Immature natural killer cell (primary cell): ENCODE results near the gene MACF1. TPM values are rescaled to one million over a fixed set of nuclear protein-coding genes. Genes with fewer than 3 reads are reported as not detected.
"Not testable (repeated sequence)": the region's sequence is repeated elsewhere in the genome, so short reads cannot be mapped to it uniquely, and the experiment has no call there.

Experiments used
- DNase-seq, 3 donors: peaks; one replicate each; pipeline ENCODE4 v3.0.0; 2022; ENCODE audit warnings: mixed read lengths in 1 of 3
- H3K27ac Mint-ChIP-seq, 6 donors: one replicate each; pipeline ENCODE4 v1.8.0; 2020; ENCODE audit warnings: mixed read lengths in 6 of 6, mild to moderate bottlenecking in 5 of 6, inconsistent platforms in 4 of 6, moderate library complexity in 3 of 6
- H3K27me3 Mint-ChIP-seq, 3 donors: one replicate each; pipeline ENCODE4 v1.8.0; 2020 to 2021; ENCODE audit warnings: low read depth in 3 of 3, mild to moderate bottlenecking in 3 of 3, mixed read lengths in 3 of 3, moderate library complexity in 3 of 3, inconsistent platforms in 1 of 3
- H3K36me3 Mint-ChIP-seq, 3 donors: one replicate each; pipeline ENCODE4 v1.8.0; 2020; ENCODE audit warnings: mixed read lengths in 3 of 3, inconsistent platforms in 2 of 3, mild to moderate bottlenecking in 2 of 3
- H3K4me1 Mint-ChIP-seq, 2 donors: one replicate each; pipeline ENCODE4 v1.8.0; 2020; ENCODE audit warnings: inconsistent platforms in 2 of 2, mild to moderate bottlenecking in 2 of 2, mixed read lengths in 2 of 2, moderate library complexity in 1 of 2
- H3K4me3 Mint-ChIP-seq, 5 donors: one replicate each; pipeline ENCODE4 v1.8.0; 2020; ENCODE audit warnings: mild to moderate bottlenecking in 5 of 5, mixed read lengths in 5 of 5, inconsistent platforms in 3 of 5, moderate library complexity in 3 of 5
- H3K9me3 Mint-ChIP-seq, 6 donors: one replicate each; pipeline ENCODE4 v1.8.0; 2020; ENCODE audit warnings: mild to moderate bottlenecking in 6 of 6, mixed read lengths in 6 of 6, inconsistent platforms in 4 of 6, moderate library complexity in 3 of 6
- polyA plus RNA-seq, 3 donors: library from polyadenylated mRNA; unstranded; fragments of 300-500 nt; fragmentation: Illumina TruSeq; gene quantifications; one replicate each; pipeline ENCODE4 v1.2.3, GENCODE V29; 2021

The MACF1 gene
- polyA plus RNA-seq, 3 donors from 2014 or later, result 12.7 to 152 (median 12.9) TPM

- H3K4me1 Mint-ChIP-seq, result peaks cover 17 to 26% of the 10 kb centered on the region in 2 donors
- H3K36me3 Mint-ChIP-seq, result no peaks in the 10 kb centered on the region
- DNase-seq, result no peak
- H3K27ac Mint-ChIP-seq, result no peak overlapping the region
- no peaks in the 10 kb centered on the region for H3K9me3 Mint-ChIP-seq
- H3K4me3 Mint-ChIP-seq, result no peak overlapping the region
- peaks cover 0 to 2% (median 0%) of the 10 kb centered on the region in 3 donors for H3K27me3 Mint-ChIP-seq
Measured at GRCh38 chr1:39187275-39188046, 17.0 kb upstream of the MACF1 start.

GRCh38 chr1:39189592-39190041, 14.9 kb upstream of the MACF1 start:
- Mint-ChIP-seq H3K4me1 (peaks cover 25 to 33% of the 10 kb centered on the region in 2 donors), H3K9me3 (no peaks in the 10 kb centered on the region), H3K27me3 (peaks cover 0 to 9% (median 2%) of the 10 kb centered on the region in 3 donors), H3K36me3 (no peaks in the 10 kb centered on the region), H3K27ac (peak overlapping the region in 3 of 6 donors; percentile 21 to 74 (median 45)), H3K4me3 (no peak overlapping the region)
- DNase-seq, result no peak

GRCh38 chr1:39190096-39190495, 14.4 kb upstream of the MACF1 start:
- no peak overlapping the region for H3K4me3 Mint-ChIP-seq
- no peak for DNase-seq
- H3K4me1 Mint-ChIP-seq, result peaks cover 30 to 38% of the 10 kb centered on the region in 2 donors
- H3K27me3 Mint-ChIP-seq, result peaks cover 0 to 9% (median 2%) of the 10 kb centered on the region in 3 donors
- H3K9me3 Mint-ChIP-seq, result no peaks in the 10 kb centered on the region
- H3K27ac Mint-ChIP-seq, result no peak overlapping the region
- H3K36me3 Mint-ChIP-seq, result no peaks in the 10 kb centered on the region

GRCh38 chr1:39194398-39195051, 10.0 kb upstream of the MACF1 start:
- Mint-ChIP-seq H3K4me3 (peak overlapping the region in 4 of 5 donors; percentile 20 to 77 (median 44)), H3K27ac (peak overlapping the region; percentile 78 to 96 (median 92)), H3K9me3 (no peaks in the 10 kb centered on the region), H3K4me1 (peaks cover 62 to 68% of the 10 kb centered on the region in 2 donors), H3K27me3 (peaks cover 0 to 11% (median 2%) of the 10 kb centered on the region in 3 donors), H3K36me3 (no peaks in the 10 kb centered on the region)
- DNase-seq, result no peak

- H3K9me3 Mint-ChIP-seq, result no peaks in the 10 kb centered on the region
- no peaks in the 10 kb centered on the region for H3K36me3 Mint-ChIP-seq
- peaks cover 0 to 11% (median 2%) of the 10 kb centered on the region in 3 donors for H3K27me3 Mint-ChIP-seq
- H3K4me1 Mint-ChIP-seq, result peaks cover 67 to 77% of the 10 kb centered on the region in 2 donors
- DNase-seq, result no peak
- H3K4me3 Mint-ChIP-seq, result peak overlapping the region; percentile 42 to 77 (median 65)
- H3K27ac Mint-ChIP-seq, result peak overlapping the region; percentile 78 to 96 (median 92)
Measured at GRCh38 chr1:39195166-39196111, 9.1 kb upstream of the MACF1 start.

- H3K4me3 Mint-ChIP-seq, result peak overlapping the region; percentile 55 to 79 (median 76)
- no peaks in the 10 kb centered on the region for H3K9me3 Mint-ChIP-seq
- peak; percentile 67 to 75 (median 72) for DNase-seq
- no peaks in the 10 kb centered on the region for H3K36me3 Mint-ChIP-seq
- H3K4me1 Mint-ChIP-seq, result peaks cover 71 to 75% of the 10 kb centered on the region in 2 donors
- peak overlapping the region; percentile 78 to 96 (median 92) for H3K27ac Mint-ChIP-seq
- H3K27me3 Mint-ChIP-seq, result peaks cover 0 to 11% (median 2%) of the 10 kb centered on the region in 3 donors
Measured at GRCh38 chr1:39196244-39197215, 8.0 kb upstream of the MACF1 start.

- Mint-ChIP-seq H3K4me1 (peaks cover 58 to 59% of the 10 kb centered on the region in 2 donors), H3K27ac (peak overlapping the region; percentile 48 to 69 (median 57)), H3K36me3 (peaks cover 0 to 4% (median 3%) of the 10 kb centered on the region in 3 donors), H3K27me3 (peaks cover 0 to 2% (median 0%) of the 10 kb centered on the region in 3 donors), H3K4me3 (no peak overlapping the region), H3K9me3 (no peaks in the 10 kb centered on the region)
- no peak for DNase-seq
Measured at GRCh38 chr1:39199593-39199992, 4.9 kb upstream of the MACF1 start.

GRCh38 chr1:39205102-39205780, 746 bp downstream of the MACF1 start:
- Mint-ChIP-seq H3K9me3 (no peaks in the 10 kb centered on the region), H3K27ac (peak overlapping the region; percentile 91 to 99 (median 96)), H3K4me3 (peak overlapping the region; percentile 91 to 100 (median 94)), H3K4me1 (peaks cover 44 to 62% of the 10 kb centered on the region in 2 donors), H3K36me3 (peaks cover 3 to 11% (median 8%) of the 10 kb centered on the region in 3 donors), H3K27me3 (peaks cover 0 to 3% (median 0%) of the 10 kb centered on the region in 3 donors)
- peak; percentile 31 to 44 (median 42) for DNase-seq

- no peaks in the 10 kb centered on the region for H3K9me3 Mint-ChIP-seq
- H3K4me3 Mint-ChIP-seq, result peak overlapping the region; percentile 91 to 100 (median 94)
- DNase-seq, result peak in 1 of 3 donors; percentile 21
- peaks cover 3 to 14% (median 12%) of the 10 kb centered on the region in 3 donors for H3K36me3 Mint-ChIP-seq
- peak overlapping the region; percentile 91 to 99 (median 96) for H3K27ac Mint-ChIP-seq
- H3K4me1 Mint-ChIP-seq, result peaks cover 46 to 64% of the 10 kb centered on the region in 2 donors
- H3K27me3 Mint-ChIP-seq, result peaks cover 0 to 3% (median 0%) of the 10 kb centered on the region in 3 donors
Measured at GRCh38 chr1:39205781-39206464, 1.4 kb downstream of the MACF1 start.

GRCh38 chr1:39208360-39208759, 3.9 kb downstream of the MACF1 start:
- not testable (repeated sequence) for H3K27me3 Mint-ChIP-seq, H3K9me3 Mint-ChIP-seq, DNase-seq
- Mint-ChIP-seq H3K4me3 (peak overlapping the region in 4 of 5 donors; percentile 36 to 69 (median 53)), H3K27ac (peak overlapping the region in 5 of 6 donors; percentile 43 to 69 (median 48)), H3K36me3 (peaks cover 3 to 11% (median 9%) of the 10 kb centered on the region in 3 donors), H3K4me1 (peaks cover 51 to 70% of the 10 kb centered on the region in 2 donors)

- no peak for DNase-seq
- no peaks in the 10 kb centered on the region for H3K9me3 Mint-ChIP-seq
- H3K4me3 Mint-ChIP-seq, result no peak overlapping the region
- peaks cover 52 to 71% of the 10 kb centered on the region in 2 donors for H3K4me1 Mint-ChIP-seq
- H3K36me3 Mint-ChIP-seq, result peaks cover 3 to 11% (median 9%) of the 10 kb centered on the region in 3 donors
- H3K27me3 Mint-ChIP-seq, result no peaks in the 10 kb centered on the region
- peak overlapping the region in 4 of 6 donors; percentile 60 to 77 (median 66) for H3K27ac Mint-ChIP-seq
Measured at GRCh38 chr1:39210649-39211048, 6.2 kb downstream of the MACF1 start.
